Activated naive CD8-positive, alpha-beta T cell treated with anti-CD3 and anti-CD28 coated beads, Interleukin-2, amount 50 U/mL, for 16 hours (primary cell): ENCODE data around the gene RPL13.

Experiments used
- DNase-seq: peaks from one replicate; pipeline ENCODE4 v3.0.0-alpha.2; 2020; ENCODE audit warnings: low read depth, low spot score

RPL13 gene

GRCh38 chr16:89596957-89597649, 36.6 kb downstream of the RPL13 start:
- no peak for DNase-seq

- DNase-seq: no peak
Measured at GRCh38 chr16:89598199-89598598, 37.7 kb downstream of the RPL13 start.

GRCh38 chr16:89599451-89599858, 39.0 kb downstream of the RPL13 start:
- DNase-seq: no peak

- DNase-seq: no peak
Measured at GRCh38 chr16:89599902-89600301, 39.4 kb downstream of the RPL13 start.

GRCh38 chr16:89600427-89600826, 39.9 kb downstream of the RPL13 start:
- DNase-seq: no peak

- DNase-seq: no peak
Measured at GRCh38 chr16:89600956-89601355, 40.5 kb downstream of the RPL13 start.

- DNase-seq: no peak
Measured at GRCh38 chr16:89601906-89602272, 41.4 kb downstream of the RPL13 start.

- peak; percentile 17 for DNase-seq
Measured at GRCh38 chr16:89602273-89602951, 41.9 kb downstream of the RPL13 start.

- DNase-seq: no peak
Measured at GRCh38 chr16:89602952-89603590, 42.6 kb downstream of the RPL13 start.

GRCh38 chr16:89604764-89605163, 44.3 kb downstream of the RPL13 start:
- no peak for DNase-seq

GRCh38 chr16:89605186-89605970, 44.9 kb downstream of the RPL13 start:
- no peak for DNase-seq

GRCh38 chr16:89606006-89606405, 45.5 kb downstream of the RPL13 start:
- no peak for DNase-seq

GRCh38 chr16:89607453-89607852, 47.0 kb downstream of the RPL13 start:
- DNase-seq: no peak

- DNase-seq: no peak
Measured at GRCh38 chr16:89607937-89608740, 47.7 kb downstream of the RPL13 start.

- DNase-seq: no peak
Measured at GRCh38 chr16:89610108-89610453, 49.6 kb downstream of the RPL13 start.

- DNase-seq: no peak
Measured at GRCh38 chr16:89612415-89613166, 52.1 kb downstream of the RPL13 start.

GRCh38 chr16:89613231-89613953, 52.9 kb downstream of the RPL13 start, which contains the start of gene DPEP1:
DPEP1 (plus strand) TSS chr16:89613642; CDS start chr16:89630411, 16,769 bp downstream.
- no peak for DNase-seq

GRCh38 chr16:89613954-89614459, 53.5 kb downstream of the RPL13 start:
- no peak for DNase-seq
